Stimulated activated CD8-positive, alpha-beta memory T cell treated with anti-CD3 and anti-CD28 coated beads, Interleukin-4, amount 100 ng/mL, for 4 hours (primary cell): ENCODE data around the gene RWDD4.

Experiments
- DNase-seq, 2 donors: peaks; one replicate each; pipeline ENCODE4 v3.0.0-alpha.2; 2020; ENCODE audit warnings: low read depth in 2 of 2, low spot score in 1 of 2

RWDD4 gene

DNA sequence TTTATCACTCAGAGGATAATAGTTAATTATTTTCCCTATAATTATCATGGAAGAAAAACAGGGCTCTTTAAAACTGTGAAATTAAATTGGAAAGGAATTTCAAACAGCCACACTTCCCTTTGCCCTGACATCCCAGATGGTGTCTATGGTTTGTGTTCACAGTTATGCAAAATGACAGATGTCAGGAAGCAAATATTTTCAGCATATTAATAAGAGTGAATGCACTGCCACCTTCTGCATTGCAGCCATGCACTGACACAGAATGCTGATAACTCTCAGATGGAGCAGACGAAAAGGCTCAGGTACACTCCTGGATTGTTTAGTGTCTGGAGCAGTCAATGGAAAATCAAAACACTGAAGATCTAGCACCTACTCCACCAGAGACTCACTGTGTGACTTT, 57.6 kb downstream of the RWDD4 start:
- DNase-seq: no peak

GRCh38 chr4:183600189-183600685, 58.7 kb downstream of the RWDD4 start:
- no peak for DNase-seq

GRCh38 chr4:183599690-183600089, 59.3 kb downstream of the RWDD4 start:
- DNase-seq: no peak

DNA sequence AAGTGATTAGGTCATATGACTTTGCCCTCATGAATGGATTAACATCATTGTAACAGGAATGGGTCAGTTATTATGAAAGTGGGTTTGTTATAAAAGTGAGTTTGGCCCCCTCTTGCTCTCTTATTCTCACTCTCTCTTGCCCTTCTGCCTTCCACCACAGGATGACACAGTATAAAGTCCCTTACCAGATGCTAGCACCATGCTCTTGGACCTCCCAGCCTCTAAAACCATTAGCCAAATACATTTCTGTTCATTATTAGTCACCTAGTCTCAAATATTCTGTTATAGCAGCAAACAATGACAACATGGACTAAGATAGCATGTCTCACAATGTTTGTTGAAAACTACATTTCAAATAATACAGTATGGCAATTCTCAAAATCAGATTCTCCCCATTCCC, 59.7 kb downstream of the RWDD4 start:
- DNase-seq: no peak

- no peak for DNase-seq
Observed at GRCh38 chr4:183596067-183596757, 62.8 kb downstream of the RWDD4 start.

- DNase-seq: no peak
Observed at GRCh38 chr4:183594823-183595222, 64.2 kb downstream of the RWDD4 start.

GRCh38 chr4:183591301-183591700, 67.7 kb downstream of the RWDD4 start:
- DNase-seq: no peak
